Keratinocyte (primary cell): ENCODE measurements around the gene PADI1. TPM values are rescaled to one million over a fixed set of nuclear protein-coding genes. Genes with fewer than 3 reads are reported as not detected.
A peak's percentile ranks its signal among the peaks of the same experiment; 100 is the strongest.

Source experiments
- DNase-seq: peaks from one replicate; pipeline ENCODE4 v3.0.0-alpha.2; 2011; ENCODE audit warnings: low read depth, missing footprints, low spot score
- FAIRE-seq: peaks from 2 replicates; lab custom pipeline; 2011; peaks lifted over from hg19 to GRCh38; lab: Jason Lieb, UNC
- H2AFZ ChIP-seq: 2 replicates; pipeline ENCODE4 v1.6.0; 2012; ENCODE audit warnings: low read length, control low read depth, inconsistent platforms; ENCODE audit not compliant: control insufficient read depth
- H3K27ac ChIP-seq: 2 replicates; pipeline ENCODE4 v1.5.1; 2011; ENCODE audit warnings: low read length; ENCODE audit not compliant: control insufficient read depth, insufficient read depth
- H3K27me3 ChIP-seq: 3 replicates; pipeline ENCODE4 v1.6.0; 2011; ENCODE audit warnings: low read length; ENCODE audit not compliant: control insufficient read depth, insufficient read depth; ENCODE audit errors: extremely low read depth
- H3K36me3 ChIP-seq, 2 experiments: 2 replicates in 1 of 2; 3 replicates in 1 of 2; pipeline ENCODE4 v1.5.1; 2011; ENCODE audit warnings: low read length in 2 of 2, mild to moderate bottlenecking in 1 of 2; ENCODE audit not compliant: control insufficient read depth in 2 of 2, insufficient read depth in 2 of 2; ENCODE audit errors: extremely low read depth in 1 of 2
- H3K4me1 ChIP-seq: 3 replicates; pipeline ENCODE4 v1.5.1; 2011; ENCODE audit warnings: low read length; ENCODE audit not compliant: control insufficient read depth, insufficient read depth; ENCODE audit errors: extremely low read depth
- H3K4me2 ChIP-seq: 3 replicates; pipeline ENCODE4 v1.6.0; 2011; ENCODE audit warnings: low read depth, low read length; ENCODE audit not compliant: control insufficient read depth, insufficient read depth; ENCODE audit errors: extremely low read depth
- H3K4me3 ChIP-seq, 3 experiments: fragments of 200-600 bp in 1 of 3; sonication (generic) in 1 of 3; 2 replicates in 2 of 3; 3 replicates in 1 of 3; pipeline ENCODE4 v1.5.1; 2011 to 2016; ENCODE audit warnings: low read length in 3 of 3, mild to moderate bottlenecking in 3 of 3, control low read depth in 2 of 3, inconsistent platforms in 1 of 3, low read depth in 1 of 3, mixed read lengths in 1 of 3, mixed run types in 1 of 3, moderate library complexity in 1 of 3; ENCODE audit not compliant: control insufficient read depth in 2 of 3, insufficient read depth in 2 of 3; ENCODE audit errors: extremely low read depth in 1 of 3
- H3K79me2 ChIP-seq: 2 replicates; pipeline ENCODE4 v1.6.0; 2012; ENCODE audit warnings: low read length; ENCODE audit not compliant: control insufficient read depth, insufficient read depth
- H3K9ac ChIP-seq: 3 replicates; pipeline ENCODE4 v1.6.0; 2011; ENCODE audit warnings: low read length; ENCODE audit not compliant: control insufficient read depth, insufficient read depth; ENCODE audit errors: extremely low read depth
- H3K9me1 ChIP-seq: 3 replicates; pipeline ENCODE4 v1.6.0; 2011; ENCODE audit warnings: low read length; ENCODE audit not compliant: control insufficient read depth, insufficient read depth; ENCODE audit errors: extremely low read depth
- H3K9me3 ChIP-seq: 2 replicates; pipeline ENCODE4 v1.5.1; 2012; ENCODE audit warnings: low read depth, low read length; ENCODE audit not compliant: control insufficient read depth
- H4K20me1 ChIP-seq: 3 replicates; pipeline ENCODE4 v1.6.0; 2011; ENCODE audit warnings: low read length; ENCODE audit not compliant: control insufficient read depth, insufficient read depth; ENCODE audit errors: extremely low read depth
- CTCF ChIP-seq, 3 experiments: IDR thresholded peaks in 1 of 3; conservative IDR thresholded peaks in 1 of 3; optimal IDR thresholded peaks in 1 of 3; 2 replicates in 2 of 3; 3 replicates in 1 of 3; pipeline versions ENCODE3 to v1.5.1; 2011; ENCODE audit warnings: low read length in 3 of 3, mild to moderate bottlenecking in 3 of 3, moderate library complexity in 2 of 3, control low read depth in 1 of 3, inconsistent platforms in 1 of 3; ENCODE audit not compliant: insufficient read depth in 2 of 3; ENCODE audit errors: extremely low read depth in 1 of 3
- EZH2 ChIP-seq: IDR thresholded peaks from one replicate; pipeline ENCODE4 v1.6.1; 2012; ENCODE audit warnings: inconsistent platforms, mild to moderate bottlenecking, low read length, moderate library complexity
- dilution Hi-C: fragments of 300-500 bp; cut with MboI; formaldehyde crosslinking; loops from one replicate; pipeline ENCODE4 v1.7.0; 2020; ENCODE audit warnings: low sequenced_read_pairs; ENCODE audit not compliant: extremely low pct_ligation_motif_present
- polyA plus RNA-seq, 5 experiments: library from polyadenylated mRNA; depleted of rRNA in 3 of 5; stranded (reverse) in 3 of 5; stranded (forward) in 1 of 5; unstranded in 1 of 5; fragments of >200 nt; gene quantifications; 1 replicate in 1 of 5; 2 replicates in 3 of 5; 3 replicates in 1 of 5; pipeline versions ENCODE4 v1.2.1 to v1.2.3, GENCODE V29; 2011 to 2012; ENCODE audit warnings: missing spikeins in 2 of 5, low read depth in 1 of 5, low replicate concordance in 1 of 5

PADI1 gene
- polyA plus RNA-seq, 1 donor (not counting 4 experiments of a cell fraction or from before 2014, with no cell fraction given): 0.96 TPM

- no peak overlapping the region for H3K9ac ChIP-seq
- H3K4me1 ChIP-seq: peaks cover 16% of the 10 kb centered on the region
- no peak overlapping the region for H3K4me3 ChIP-seq
These were observed 36.6 kb upstream of the PADI1 start for GRCh38 chr1:17168091-17168876.

GRCh38 chr1:17170571-17170970, 34.4 kb upstream of the PADI1 start:
- Histone ChIP-seq H3K9me1 (no peaks in the 10 kb centered on the region), H3K4me2 (no peak overlapping the region), H3K27ac (no peak overlapping the region), H3K9me3 (peaks cover 2% of the 10 kb centered on the region), H4K20me1 (no peaks in the 10 kb centered on the region), H3K79me2 (no peaks in the 10 kb centered on the region), H3K36me3 (no peaks in the 10 kb centered on the region), H2AFZ (no peak overlapping the region), H3K4me3 (no peak overlapping the region), H3K4me1 (peaks cover 16% of the 10 kb centered on the region), H3K27me3 (no peaks in the 10 kb centered on the region), H3K9ac (no peak overlapping the region)
- FAIRE-seq (no peak), DNase-seq (no peak)
- TF ChIP-seq CTCF (optimal IDR thresholded peaks at IDR 0.05 in 1 of 3, IDR thresholded peaks at IDR 0.05 in 1 of 3, conservative IDR thresholded peaks at IDR 0.05 in 1 of 3; ENCODE audit: extremely low read depth in 1 of 3, insufficient read depth in 2 of 3, low read length in 3 of 3): no peak
- TF ChIP-seq EZH2: no peak
- dilution Hi-C loops: no loop called here

More at GRCh38 chr1:17168091-17168876, 36.6 kb upstream of the PADI1 start:
- dilution Hi-C loops: no loop called here
- Histone ChIP-seq H3K36me3 (no peaks in the 10 kb centered on the region), H3K27ac (peak overlapping the region; percentile 49), H3K9me1 (no peaks in the 10 kb centered on the region), H3K79me2 (no peaks in the 10 kb centered on the region), H3K27me3 (no peaks in the 10 kb centered on the region), H2AFZ (peak overlapping the region; percentile 56), H3K4me2 (peak overlapping the region; percentile 41), H3K9me3 (no peaks in the 10 kb centered on the region), H4K20me1 (no peaks in the 10 kb centered on the region)
- DNase-seq (no peak), FAIRE-seq (peak; percentile 57)
- TF ChIP-seq CTCF (optimal IDR thresholded peaks at IDR 0.05 in 1 of 3, IDR thresholded peaks at IDR 0.05 in 1 of 3, conservative IDR thresholded peaks at IDR 0.05 in 1 of 3; ENCODE audit: extremely low read depth in 1 of 3, insufficient read depth in 2 of 3, low read length in 3 of 3): no peak
- no peak for TF ChIP-seq EZH2
